ENCODE measurements around the gene CRISP2.

DNA sequence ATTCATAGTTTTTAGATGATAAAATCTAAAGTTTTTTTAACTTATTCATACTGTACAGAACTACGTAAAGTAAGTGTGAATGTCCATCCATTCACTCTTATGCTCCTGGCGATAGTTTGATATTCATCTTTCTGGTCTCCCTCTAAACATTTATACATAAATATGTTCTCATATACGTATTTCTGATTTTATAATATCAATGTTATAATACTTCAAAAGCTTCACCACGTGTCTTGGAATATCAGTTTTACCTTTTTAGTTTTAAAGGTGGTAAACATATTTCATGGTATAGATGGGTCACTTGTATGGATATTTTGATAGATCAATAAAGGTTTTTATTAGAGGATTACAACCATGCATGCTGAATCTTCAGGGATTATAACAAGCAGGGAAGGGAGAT, 66.4 kb downstream of the CRISP2 start:
- TF ChIP-seq TAF1 (CRISPR knock-in tag; IDR thresholded peaks at IDR 0.05) (no peak), HDAC6 (IDR thresholded peaks at IDR 0.05; ENCODE audit: low read depth, low read length) (no peak), EP300 (IDR thresholded peaks at IDR 0.05; ENCODE audit: low read depth in 2 of 2, low read length in 2 of 2) (no peak), EP300 (CRISPR knock-in tag; IDR thresholded peaks at IDR 0.05; ENCODE audit: borderline replicate concordance) (no peak), POLR2A (IDR thresholded peaks at IDR 0.05; ENCODE audit: insufficient read depth in 1 of 2, low read depth in 2 of 2, low read length in 2 of 2) (no peak), SMAD1 (CRISPR knock-in tag; IDR thresholded peaks at IDR 0.05; ENCODE audit: borderline replicate concordance, low read depth) (no peak)
- TF ChIP-seq, protein P1, sequence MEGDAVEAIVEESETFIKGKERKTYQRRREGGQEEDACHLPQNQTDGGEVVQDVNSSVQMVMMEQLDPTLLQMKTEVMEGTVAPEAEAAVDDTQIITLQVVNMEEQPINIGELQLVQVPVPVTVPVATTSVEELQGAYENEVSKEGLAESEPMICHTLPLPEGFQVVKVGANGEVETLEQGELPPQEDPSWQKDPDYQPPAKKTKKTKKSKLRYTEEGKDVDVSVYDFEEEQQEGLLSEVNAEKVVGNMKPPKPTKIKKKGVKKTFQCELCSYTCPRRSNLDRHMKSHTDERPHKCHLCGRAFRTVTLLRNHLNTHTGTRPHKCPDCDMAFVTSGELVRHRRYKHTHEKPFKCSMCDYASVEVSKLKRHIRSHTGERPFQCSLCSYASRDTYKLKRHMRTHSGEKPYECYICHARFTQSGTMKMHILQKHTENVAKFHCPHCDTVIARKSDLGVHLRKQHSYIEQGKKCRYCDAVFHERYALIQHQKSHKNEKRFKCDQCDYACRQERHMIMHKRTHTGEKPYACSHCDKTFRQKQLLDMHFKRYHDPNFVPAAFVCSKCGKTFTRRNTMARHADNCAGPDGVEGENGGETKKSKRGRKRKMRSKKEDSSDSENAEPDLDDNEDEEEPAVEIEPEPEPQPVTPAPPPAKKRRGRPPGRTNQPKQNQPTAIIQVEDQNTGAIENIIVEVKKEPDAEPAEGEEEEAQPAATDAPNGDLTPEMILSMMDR (CRISPR knock-in tag; IDR thresholded peaks at IDR 0.05) = no peak
- TF ChIP-seq, protein P2, sequence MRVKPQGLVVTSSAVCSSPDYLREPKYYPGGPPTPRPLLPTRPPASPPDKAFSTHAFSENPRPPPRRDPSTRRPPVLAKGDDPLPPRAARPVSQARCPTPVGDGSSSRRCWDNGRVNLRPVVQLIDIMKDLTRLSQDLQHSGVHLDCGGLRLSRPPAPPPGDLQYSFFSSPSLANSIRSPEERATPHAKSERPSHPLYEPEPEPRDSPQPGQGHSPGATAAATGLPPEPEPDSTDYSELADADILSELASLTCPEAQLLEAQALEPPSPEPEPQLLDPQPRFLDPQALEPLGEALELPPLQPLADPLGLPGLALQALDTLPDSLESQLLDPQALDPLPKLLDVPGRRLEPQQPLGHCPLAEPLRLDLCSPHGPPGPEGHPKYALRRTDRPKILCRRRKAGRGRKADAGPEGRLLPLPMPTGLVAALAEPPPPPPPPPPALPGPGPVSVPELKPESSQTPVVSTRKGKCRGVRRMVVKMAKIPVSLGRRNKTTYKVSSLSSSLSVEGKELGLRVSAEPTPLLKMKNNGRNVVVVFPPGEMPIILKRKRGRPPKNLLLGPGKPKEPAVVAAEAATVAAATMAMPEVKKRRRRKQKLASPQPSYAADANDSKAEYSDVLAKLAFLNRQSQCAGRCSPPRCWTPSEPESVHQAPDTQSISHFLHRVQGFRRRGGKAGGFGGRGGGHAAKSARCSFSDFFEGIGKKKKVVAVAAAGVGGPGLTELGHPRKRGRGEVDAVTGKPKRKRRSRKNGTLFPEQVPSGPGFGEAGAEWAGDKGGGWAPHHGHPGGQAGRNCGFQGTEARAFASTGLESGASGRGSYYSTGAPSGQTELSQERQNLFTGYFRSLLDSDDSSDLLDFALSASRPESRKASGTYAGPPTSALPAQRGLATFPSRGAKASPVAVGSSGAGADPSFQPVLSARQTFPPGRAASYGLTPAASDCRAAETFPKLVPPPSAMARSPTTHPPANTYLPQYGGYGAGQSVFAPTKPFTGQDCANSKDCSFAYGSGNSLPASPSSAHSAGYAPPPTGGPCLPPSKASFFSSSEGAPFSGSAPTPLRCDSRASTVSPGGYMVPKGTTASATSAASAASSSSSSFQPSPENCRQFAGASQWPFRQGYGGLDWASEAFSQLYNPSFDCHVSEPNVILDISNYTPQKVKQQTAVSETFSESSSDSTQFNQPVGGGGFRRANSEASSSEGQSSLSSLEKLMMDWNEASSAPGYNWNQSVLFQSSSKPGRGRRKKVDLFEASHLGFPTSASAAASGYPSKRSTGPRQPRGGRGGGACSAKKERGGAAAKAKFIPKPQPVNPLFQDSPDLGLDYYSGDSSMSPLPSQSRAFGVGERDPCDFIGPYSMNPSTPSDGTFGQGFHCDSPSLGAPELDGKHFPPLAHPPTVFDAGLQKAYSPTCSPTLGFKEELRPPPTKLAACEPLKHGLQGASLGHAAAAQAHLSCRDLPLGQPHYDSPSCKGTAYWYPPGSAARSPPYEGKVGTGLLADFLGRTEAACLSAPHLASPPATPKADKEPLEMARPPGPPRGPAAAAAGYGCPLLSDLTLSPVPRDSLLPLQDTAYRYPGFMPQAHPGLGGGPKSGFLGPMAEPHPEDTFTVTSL (CRISPR knock-in tag; IDR thresholded peaks at IDR 0.05; ENCODE audit: borderline replicate concordance) = no peak
- TF ChIP-seq, protein P3, sequence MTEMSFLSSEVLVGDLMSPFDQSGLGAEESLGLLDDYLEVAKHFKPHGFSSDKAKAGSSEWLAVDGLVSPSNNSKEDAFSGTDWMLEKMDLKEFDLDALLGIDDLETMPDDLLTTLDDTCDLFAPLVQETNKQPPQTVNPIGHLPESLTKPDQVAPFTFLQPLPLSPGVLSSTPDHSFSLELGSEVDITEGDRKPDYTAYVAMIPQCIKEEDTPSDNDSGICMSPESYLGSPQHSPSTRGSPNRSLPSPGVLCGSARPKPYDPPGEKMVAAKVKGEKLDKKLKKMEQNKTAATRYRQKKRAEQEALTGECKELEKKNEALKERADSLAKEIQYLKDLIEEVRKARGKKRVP (CRISPR knock-in tag; IDR thresholded peaks at IDR 0.05) = no peak
- TF ChIP-seq, protein P4, sequence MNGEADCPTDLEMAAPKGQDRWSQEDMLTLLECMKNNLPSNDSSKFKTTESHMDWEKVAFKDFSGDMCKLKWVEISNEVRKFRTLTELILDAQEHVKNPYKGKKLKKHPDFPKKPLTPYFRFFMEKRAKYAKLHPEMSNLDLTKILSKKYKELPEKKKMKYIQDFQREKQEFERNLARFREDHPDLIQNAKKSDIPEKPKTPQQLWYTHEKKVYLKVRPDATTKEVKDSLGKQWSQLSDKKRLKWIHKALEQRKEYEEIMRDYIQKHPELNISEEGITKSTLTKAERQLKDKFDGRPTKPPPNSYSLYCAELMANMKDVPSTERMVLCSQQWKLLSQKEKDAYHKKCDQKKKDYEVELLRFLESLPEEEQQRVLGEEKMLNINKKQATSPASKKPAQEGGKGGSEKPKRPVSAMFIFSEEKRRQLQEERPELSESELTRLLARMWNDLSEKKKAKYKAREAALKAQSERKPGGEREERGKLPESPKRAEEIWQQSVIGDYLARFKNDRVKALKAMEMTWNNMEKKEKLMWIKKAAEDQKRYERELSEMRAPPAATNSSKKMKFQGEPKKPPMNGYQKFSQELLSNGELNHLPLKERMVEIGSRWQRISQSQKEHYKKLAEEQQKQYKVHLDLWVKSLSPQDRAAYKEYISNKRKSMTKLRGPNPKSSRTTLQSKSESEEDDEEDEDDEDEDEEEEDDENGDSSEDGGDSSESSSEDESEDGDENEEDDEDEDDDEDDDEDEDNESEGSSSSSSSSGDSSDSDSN (CRISPR knock-in tag; IDR thresholded peaks at IDR 0.05) = no peak
- TF ChIP-seq, protein P5, sequence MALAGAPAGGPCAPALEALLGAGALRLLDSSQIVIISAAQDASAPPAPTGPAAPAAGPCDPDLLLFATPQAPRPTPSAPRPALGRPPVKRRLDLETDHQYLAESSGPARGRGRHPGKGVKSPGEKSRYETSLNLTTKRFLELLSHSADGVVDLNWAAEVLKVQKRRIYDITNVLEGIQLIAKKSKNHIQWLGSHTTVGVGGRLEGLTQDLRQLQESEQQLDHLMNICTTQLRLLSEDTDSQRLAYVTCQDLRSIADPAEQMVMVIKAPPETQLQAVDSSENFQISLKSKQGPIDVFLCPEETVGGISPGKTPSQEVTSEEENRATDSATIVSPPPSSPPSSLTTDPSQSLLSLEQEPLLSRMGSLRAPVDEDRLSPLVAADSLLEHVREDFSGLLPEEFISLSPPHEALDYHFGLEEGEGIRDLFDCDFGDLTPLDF (CRISPR knock-in tag; IDR thresholded peaks at IDR 0.05) = no peak
